Measurements from ENCODE around the gene DNAH1. TPM values are rescaled to one million over a fixed set of nuclear protein-coding genes. Genes with fewer than 3 reads are reported as not detected.

DNAH1 gene
- total RNA-seq, 1 experiment from 2014 or later, result 5.9 TPM

- TF ChIP-seq EZH2 (IDR thresholded peaks at IDR 0.05; ENCODE audit: low read depth), result no peak
- TF ChIP-seq CTCF (conservative IDR thresholded peaks at IDR 0.05), result no peak
- ChIA-PET POLR2A (ENCODE audit: unreplicated experiment) (no interaction called here), CTCF (no interaction called here)
Observed at GRCh38 chr3:52303811-52304210, 12.3 kb upstream of the DNAH1 start.

GRCh38 chr3:52305926-52306325 is 10.2 kb upstream of the DNAH1 start:
- Histone ChIP-seq H2AFZ (no peak overlapping the region), H4K20me1 (ENCODE audit: insufficient read depth) (no peaks in the 10 kb centered on the region), H3K4me3 (no peak overlapping the region), H3F3A (ENCODE audit: insufficient read depth, low read depth) (no peaks in the 10 kb centered on the region), H3K4me1 (replicated peaks; ENCODE audit: insufficient read depth) (no peaks in the 10 kb centered on the region), H3K36me3 (ENCODE audit: low read depth) (no peaks in the 10 kb centered on the region), H3K79me2 (ENCODE audit: low read depth) (no peaks in the 10 kb centered on the region), H3K9me3 (ENCODE audit: insufficient read depth, low read depth) (no peaks in the 10 kb centered on the region), H3K9me2 (ENCODE audit: insufficient read depth) (no peaks in the 10 kb centered on the region), H3K27me3 (ENCODE audit: insufficient read depth, low read depth) (no peaks in the 10 kb centered on the region), H3K27ac (no peak overlapping the region), H3K4me2 (no peak overlapping the region)
- no peak for TF ChIP-seq EZH2 (IDR thresholded peaks at IDR 0.05; ENCODE audit: low read depth)
- no peak for TF ChIP-seq CTCF (conservative IDR thresholded peaks at IDR 0.05)
- intact Hi-C loops (cut with micrococcal nuclease; ENCODE audit: unreplicated experiment), result no loop called here
- BruUV-seq (replicated peaks), result no TSS peak
- CTCF ChIA-PET, result no interaction called here
- DNase-seq, result no peak
- POLR2A ChIA-PET (ENCODE audit: unreplicated experiment), result no interaction called here

More at GRCh38 chr3:52303811-52304210, 12.3 kb upstream of the DNAH1 start:
- no peaks in the 10 kb centered on the region for H3K36me3 ChIP-seq (ENCODE audit: low read depth)
- H3K9me2 ChIP-seq (ENCODE audit: insufficient read depth), result no peaks in the 10 kb centered on the region
- no peaks in the 10 kb centered on the region for H3K4me1 ChIP-seq (replicated peaks; ENCODE audit: insufficient read depth)
- H3K27ac ChIP-seq, result no peak overlapping the region
- no TSS peak for BruUV-seq (replicated peaks)
- H3K4me2 ChIP-seq, result no peak overlapping the region
- no peak for DNase-seq
- H4K20me1 ChIP-seq (ENCODE audit: insufficient read depth), result no peaks in the 10 kb centered on the region
- no peak overlapping the region for H3K4me3 ChIP-seq
- no peaks in the 10 kb centered on the region for H3K9me3 ChIP-seq (ENCODE audit: insufficient read depth, low read depth)
- H2AFZ ChIP-seq, result no peak overlapping the region
- intact Hi-C loops (cut with micrococcal nuclease; ENCODE audit: unreplicated experiment), result no loop called here
- no peaks in the 10 kb centered on the region for H3K27me3 ChIP-seq (ENCODE audit: insufficient read depth, low read depth)
- H3K79me2 ChIP-seq (ENCODE audit: low read depth), result no peaks in the 10 kb centered on the region
- no peaks in the 10 kb centered on the region for H3F3A ChIP-seq (ENCODE audit: insufficient read depth, low read depth)

- H3K79me2 ChIP-seq (ENCODE audit: low read depth), result no peaks in the 10 kb centered on the region
- BruUV-seq (replicated peaks), result no TSS peak
- H3K9me2 ChIP-seq (ENCODE audit: insufficient read depth), result no peaks in the 10 kb centered on the region
- POLR2A ChIA-PET (ENCODE audit: unreplicated experiment), result no interaction called here
- H4K20me1 ChIP-seq (ENCODE audit: insufficient read depth), result no peaks in the 10 kb centered on the region
- no peaks in the 10 kb centered on the region for H3F3A ChIP-seq (ENCODE audit: insufficient read depth, low read depth)
- no peaks in the 10 kb centered on the region for H3K4me1 ChIP-seq (replicated peaks; ENCODE audit: insufficient read depth)
- no peaks in the 10 kb centered on the region for H3K27me3 ChIP-seq (ENCODE audit: insufficient read depth, low read depth)
- no peak overlapping the region for H3K4me2 ChIP-seq
- H3K4me3 ChIP-seq, result no peak overlapping the region
- no peaks in the 10 kb centered on the region for H3K9me3 ChIP-seq (ENCODE audit: insufficient read depth, low read depth)
- no peak overlapping the region for H3K27ac ChIP-seq
- intact Hi-C loops (cut with micrococcal nuclease; ENCODE audit: unreplicated experiment), result no loop called here
- H2AFZ ChIP-seq, result no peak overlapping the region
- CTCF ChIA-PET, result no interaction called here
- DNase-seq, result no peak
- H3K36me3 ChIP-seq (ENCODE audit: low read depth), result no peaks in the 10 kb centered on the region
- TF ChIP-seq EZH2 (IDR thresholded peaks at IDR 0.05; ENCODE audit: low read depth) (no peak), CTCF (conservative IDR thresholded peaks at IDR 0.05) (no peak)
Observed at GRCh38 chr3:52306978-52307377, 9.1 kb upstream of the DNAH1 start.

All from PC-9 (cell line).